Endodermal cell (in vitro differentiated cells): ENCODE results near the gene FRS3. TPM values are rescaled to one million over a fixed set of nuclear protein-coding genes. Genes with fewer than 3 reads are reported as not detected.
A peak's percentile ranks its signal among the peaks of the same experiment; 100 is the strongest.

ENCODE experiments used
- DNase-seq: peaks from one replicate; pipeline ENCODE4 v3.0.0-alpha.2; 2017
- H3K27ac ChIP-seq: 2 replicates; pipeline ENCODE4 v1.5.1; 2013; ENCODE audit warnings: mild to moderate bottlenecking, low read depth, low read length, moderate library complexity
- H3K27me3 ChIP-seq: 2 replicates; pipeline ENCODE4 v1.6.1; 2013; ENCODE audit warnings: mild to moderate bottlenecking, low read length, moderate library complexity; ENCODE audit not compliant: insufficient read depth, control insufficient read depth, poor library complexity, severe bottlenecking
- H3K36me3 ChIP-seq: 2 replicates; pipeline ENCODE4 v1.7.0; 2013; ENCODE audit warnings: mild to moderate bottlenecking, low read length, moderate library complexity; ENCODE audit not compliant: control insufficient read depth, insufficient read depth
- H3K4me1 ChIP-seq: one replicate; pipeline ENCODE4 v1.7.0; 2013; ENCODE audit warnings: low read length; ENCODE audit not compliant: control insufficient read depth, insufficient read depth
- H3K4me3 ChIP-seq: 2 replicates; pipeline ENCODE4 v1.5.1; 2013; ENCODE audit warnings: mild to moderate bottlenecking, low read length, moderate library complexity
- H3K9ac ChIP-seq: 2 replicates; pipeline ENCODE4 v1.6.1; 2013; ENCODE audit warnings: mild to moderate bottlenecking, low read length, moderate library complexity; ENCODE audit not compliant: poor library complexity, severe bottlenecking; ENCODE audit errors: extremely low read depth
- H3K9me3 ChIP-seq: 2 replicates; pipeline ENCODE4 v1.6.1; 2013; ENCODE audit warnings: mild to moderate bottlenecking, low read length, moderate library complexity; ENCODE audit not compliant: control insufficient read depth
- H3K27ac Mint-ChIP-seq: 2 replicates; pipeline ENCODE4 v1.8.0; 2020; ENCODE audit warnings: mixed read lengths
- H3K27me3 Mint-ChIP-seq: 2 replicates; pipeline ENCODE4 v1.8.0; 2021; ENCODE audit warnings: mild to moderate bottlenecking, mixed read lengths; ENCODE audit not compliant: insufficient read depth
- H3K36me3 Mint-ChIP-seq: 2 replicates; pipeline ENCODE4 v1.8.0; 2020; ENCODE audit warnings: low read depth, mixed read lengths
- H3K4me1 Mint-ChIP-seq: 2 replicates; pipeline ENCODE4 v1.8.0; 2020; ENCODE audit warnings: mixed read lengths
- H3K4me3 Mint-ChIP-seq: 2 replicates; pipeline ENCODE4 v1.8.0; 2020; ENCODE audit warnings: mild to moderate bottlenecking, moderate library complexity, mixed read lengths
- H3K9me3 Mint-ChIP-seq: 2 replicates; pipeline ENCODE4 v1.8.0; 2020; ENCODE audit warnings: mild to moderate bottlenecking, mixed read lengths
- CTCF ChIP-seq: fragments of 200-600 bp; sonication (generic); conservative IDR thresholded peaks from 2 replicates; pipeline ENCODE4 v1.5.0; 2021; ENCODE audit warnings: antibody characterized with exemption, mild to moderate bottlenecking
- WGBS, 2 experiments: methylation state at CpG; one replicate each; pipeline versions ENCODE4 v1.1.5 to v1.1.7; 2013; ENCODE audit warnings: missing lambda C conversion rate in 2 of 2, mixed read lengths in 1 of 2; ENCODE audit not compliant: insufficient coverage in 1 of 2, insufficient read length in 1 of 2; 5-methylcytosine and 5-hydroxymethylcytosine counted together
- total RNA-seq, 2 donors: library from RNA; stranded (reverse); fragmentation: NEBNext Ultra II Directional in 1 of 2; extraction: Animal tissue kit (Norgen Biotek cat#: 25700) in 1 of 2; gene quantifications; 2 replicates in 1 of 2; 3 replicates in 1 of 2; pipeline ENCODE4 v1.2.1, GENCODE V29; 2021

Gene FRS3
- total RNA-seq, 2 donors from 2014 or later, result 7.5 to 12.0 TPM

DNA sequence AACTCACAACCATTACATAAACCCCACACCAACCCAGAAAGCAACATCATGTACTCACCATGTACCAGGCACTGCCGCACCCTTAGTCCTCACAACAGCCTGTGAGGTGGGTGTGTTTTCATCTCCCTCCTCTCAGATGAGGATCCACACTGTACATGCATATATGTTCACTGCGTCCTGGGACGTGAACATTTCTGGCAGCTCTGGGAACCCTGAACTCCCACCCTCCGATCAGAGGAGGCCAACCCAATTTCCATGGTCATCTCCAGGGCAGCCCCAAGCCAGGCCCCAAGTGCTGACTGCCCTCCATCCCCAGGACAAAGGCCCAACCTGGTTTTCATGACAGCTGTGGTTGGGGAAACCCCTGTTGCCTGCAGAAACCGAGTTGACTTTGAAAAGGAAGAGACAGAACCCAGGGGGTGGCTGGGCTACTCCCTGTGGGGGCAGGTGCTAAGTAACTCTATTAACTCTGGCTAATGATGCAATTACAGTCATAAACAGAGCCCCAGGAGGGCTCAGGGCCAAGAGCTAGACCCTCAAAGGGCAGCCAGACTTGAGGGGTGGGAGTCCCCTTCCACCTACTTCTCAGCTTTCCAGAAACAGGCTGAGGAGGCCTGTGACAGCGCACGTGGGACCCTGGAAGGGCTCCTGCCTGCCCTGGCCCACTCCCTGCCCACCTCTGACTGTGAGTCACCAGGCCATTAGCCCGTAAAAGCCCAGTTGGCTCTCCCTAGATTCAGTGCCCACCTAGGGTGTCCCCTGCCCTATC lies 46.9 kb downstream of the FRS3 start:
- Histone ChIP-seq H3K9ac (no peak overlapping the region), H3K27ac (no peak overlapping the region), H3K4me3 (no peak overlapping the region), H3K36me3 (no peaks in the 10 kb centered on the region), H3K4me1 (peaks cover 3% of the 10 kb centered on the region), H3K9me3 (no peaks in the 10 kb centered on the region), H3K27me3 (peaks cover 17% of the 10 kb centered on the region)
- H3K36me3 Mint-ChIP-seq, result no peaks in the 10 kb centered on the region
- H3K4me1 Mint-ChIP-seq, result peaks cover 12% of the 10 kb centered on the region
- peak overlapping the region; percentile 63 for H3K4me3 Mint-ChIP-seq
- no peak for TF ChIP-seq CTCF
- WGBS, 2 experiments, result 64% methylated on average over 5 to 8 of the region's 8 CpGs
- peak; percentile 65 for DNase-seq
- peaks cover 23% of the 10 kb centered on the region for H3K27me3 Mint-ChIP-seq
- no peak overlapping the region for H3K27ac Mint-ChIP-seq
- H3K9me3 Mint-ChIP-seq, result no peaks in the 10 kb centered on the region

DNA sequence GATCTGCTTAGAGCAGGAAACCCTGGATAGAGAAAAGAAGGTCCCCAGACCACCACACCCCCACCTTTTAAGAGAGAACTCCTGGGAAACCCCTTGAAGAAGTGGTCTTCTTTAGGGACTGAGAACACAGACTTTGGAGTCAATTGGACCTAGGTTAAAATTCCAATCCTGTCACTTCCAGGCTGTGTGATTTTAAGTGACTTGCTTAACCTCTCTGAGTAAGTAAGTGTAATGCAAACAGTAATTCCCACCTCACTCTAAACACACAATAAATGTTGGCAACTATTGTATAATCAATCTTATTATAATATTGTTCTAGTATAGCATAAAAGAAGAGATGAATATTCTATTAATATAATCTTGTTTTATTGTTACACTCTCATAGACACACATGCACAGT lies 47.6 kb downstream of the FRS3 start:
- Mint-ChIP-seq H3K36me3 (no peaks in the 10 kb centered on the region), H3K9me3 (no peaks in the 10 kb centered on the region), H3K4me1 (peaks cover 12% of the 10 kb centered on the region), H3K27me3 (peaks cover 23% of the 10 kb centered on the region), H3K27ac (no peak overlapping the region), H3K4me3 (no peak overlapping the region)
- no peak for DNase-seq
- Histone ChIP-seq H3K27ac (no peak overlapping the region), H3K9me3 (no peaks in the 10 kb centered on the region), H3K4me3 (no peak overlapping the region), H3K9ac (no peak overlapping the region), H3K36me3 (no peaks in the 10 kb centered on the region), H3K27me3 (peaks cover 17% of the 10 kb centered on the region), H3K4me1 (peaks cover 3% of the 10 kb centered on the region)
- no peak for TF ChIP-seq CTCF

DNA sequence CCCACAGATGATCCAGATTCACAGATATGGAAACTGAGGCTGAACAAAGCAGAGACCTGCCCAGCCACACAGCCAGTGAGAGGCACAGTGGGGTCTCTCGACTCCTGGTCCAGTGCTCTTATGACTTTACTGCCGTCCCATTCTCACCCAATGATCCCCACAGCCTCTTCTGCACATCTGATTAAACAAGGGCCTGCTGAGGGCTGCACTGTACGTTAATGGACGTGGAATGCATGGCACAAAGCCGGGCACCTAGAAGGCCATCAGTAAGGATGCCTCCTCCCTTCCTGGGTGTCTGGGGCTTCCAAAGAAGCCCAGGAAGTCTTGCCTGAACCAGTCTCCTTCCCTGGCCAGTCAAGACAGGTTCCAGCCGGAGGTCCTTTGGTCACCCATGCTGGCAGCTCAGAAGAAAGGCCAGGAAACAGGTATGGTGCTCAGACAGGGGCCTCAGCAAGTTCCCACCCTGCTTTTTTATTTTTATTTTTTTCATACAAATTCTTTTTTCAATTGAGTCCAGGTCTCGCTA lies 48.1 kb downstream of the FRS3 start:
- Mint-ChIP-seq H3K4me1 (peaks cover 12% of the 10 kb centered on the region), H3K4me3 (no peak overlapping the region)
- H3K9ac ChIP-seq, result no peak overlapping the region

More for the DNA sequence above, 48.1 kb downstream of the FRS3 start:
- no peaks in the 10 kb centered on the region for H3K9me3 Mint-ChIP-seq
- Histone ChIP-seq H3K9me3 (no peaks in the 10 kb centered on the region), H3K27me3 (peaks cover 17% of the 10 kb centered on the region), H3K27ac (no peak overlapping the region), H3K36me3 (no peaks in the 10 kb centered on the region), H3K4me1 (peaks cover 3% of the 10 kb centered on the region), H3K4me3 (no peak overlapping the region)
- whole genome bisulfite sequencing, 2 experiments, result 86 to 96% methylated on average over 4 to 7 of the region's 7 CpGs
- no peaks in the 10 kb centered on the region for H3K36me3 Mint-ChIP-seq
- H3K27me3 Mint-ChIP-seq, result peaks cover 19% of the 10 kb centered on the region
- DNase-seq, result no peak
- no peak for TF ChIP-seq CTCF
- H3K27ac Mint-ChIP-seq, result no peak overlapping the region
